Endothelial cell of umbilical vein (primary cell): Measurements from ENCODE around the gene AKT1. TPM values are rescaled to one million over a fixed set of nuclear protein-coding genes. Genes with fewer than 3 reads are reported as not detected.

Experiments
- BruUV-seq: library from RNA; stranded (reverse); fragments of 400-500 nt; replicated peaks from 2 replicates; lab custom pipeline; 2021; lab: Mats Ljungman, UMichigan
- CTCF ChIA-PET: fragments of 300-600, 350-600 bp; sonication (Branson Sonifier 250); formaldehyde crosslinking; loops from one replicate; lab custom pipeline; 2021; ENCODE audit warnings: antibody characterized with exemption, inconsistent platforms; lab: Charles Lee
- POLR2A ChIA-PET: fragments of 300-600, 350-600 bp; sonication (Branson Sonifier 250); formaldehyde crosslinking; loops from one replicate; lab custom pipeline; 2021; ENCODE audit warnings: antibody characterized with exemption, inconsistent platforms; lab: Charles Lee
- DNase-seq: peaks from one replicate; pipeline ENCODE4 v3.0.0-alpha.2; 2011; ENCODE audit warnings: low read depth, low spot score
- FAIRE-seq: peaks from 2 replicates; lab custom pipeline; 2011; peaks lifted over from hg19 to GRCh38; lab: Jason Lieb, UNC
- H2AFZ ChIP-seq: 2 replicates; pipeline ENCODE4 v1.6.0; 2012; ENCODE audit warnings: low read depth, low read length, control low read depth, inconsistent platforms
- H3K27ac ChIP-seq: 2 replicates; pipeline ENCODE4 v1.5.1; 2011; ENCODE audit warnings: low read depth, mild to moderate bottlenecking, control low read depth, low read length, moderate library complexity; ENCODE audit not compliant: insufficient read depth
- H3K27me3 ChIP-seq, 2 experiments: 2 replicates each; pipeline versions ENCODE4 v1.6.0 to v1.6.1; 2011; ENCODE audit warnings: low read length in 2 of 2, mixed read lengths in 1 of 2; ENCODE audit not compliant: control insufficient read depth in 2 of 2, insufficient read depth in 2 of 2
- H3K36me3 ChIP-seq, 2 experiments: 2 replicates in 1 of 2; 3 replicates in 1 of 2; pipeline ENCODE4 v1.5.1; 2011; ENCODE audit warnings: low read length in 2 of 2, mild to moderate bottlenecking in 1 of 2, moderate library complexity in 1 of 2; ENCODE audit not compliant: control insufficient read depth in 2 of 2, insufficient read depth in 2 of 2; ENCODE audit errors: extremely low read depth in 1 of 2
- H3K4me1 ChIP-seq: 3 replicates; pipeline ENCODE4 v1.5.1; 2011; ENCODE audit warnings: mild to moderate bottlenecking, low read length; ENCODE audit not compliant: control insufficient read depth, insufficient read depth; ENCODE audit errors: extremely low read depth
- H3K4me2 ChIP-seq: 2 replicates; pipeline ENCODE4 v1.6.1; 2011; ENCODE audit warnings: low read length, control low read depth, mixed read lengths; ENCODE audit not compliant: insufficient read depth
- H3K4me3 ChIP-seq, 3 experiments: fragments of 200-600 bp in 1 of 3; sonication (generic), shearing (Covaris generic) in 1 of 3; replicated peaks in 1 of 3; 2 replicates each; pipeline ENCODE4 v1.5.1; 2011 to 2016; ENCODE audit warnings: control low read depth in 3 of 3, low read length in 3 of 3, mild to moderate bottlenecking in 2 of 3, inconsistent platforms in 1 of 3, low read depth in 1 of 3, moderate library complexity in 1 of 3; ENCODE audit not compliant: insufficient read depth in 1 of 3
- H3K79me2 ChIP-seq: 2 replicates; pipeline ENCODE4 v1.6.0; 2012; ENCODE audit warnings: low read length, inconsistent platforms; ENCODE audit not compliant: control insufficient read depth, insufficient read depth
- H3K9ac ChIP-seq: replicated peaks from 2 replicates; pipeline ENCODE3; 2011; ENCODE audit warnings: low read length, control low read depth; ENCODE audit not compliant: insufficient read depth; ENCODE audit errors: extremely low read depth
- H3K9me1 ChIP-seq: replicated peaks from 3 replicates; pipeline ENCODE4 v1.6.0; 2011; ENCODE audit warnings: mild to moderate bottlenecking, low read length; ENCODE audit not compliant: control insufficient read depth, insufficient read depth; ENCODE audit errors: extremely low read depth
- H3K9me3 ChIP-seq: replicated peaks from 2 replicates; pipeline ENCODE4 v1.5.1; 2012; ENCODE audit warnings: low read length, inconsistent platforms; ENCODE audit not compliant: control insufficient read depth, insufficient read depth
- H4K20me1 ChIP-seq: replicated peaks from 2 replicates; pipeline ENCODE3; 2011; ENCODE audit warnings: mild to moderate bottlenecking, low read length; ENCODE audit not compliant: control insufficient read depth, insufficient read depth; ENCODE audit errors: extremely low read depth
- CTCF ChIP-seq, 2 donors: IDR thresholded peaks; 1 replicate in 1 of 2; 2 replicates in 1 of 2; pipeline ENCODE4 v1.5.1; 2011; ENCODE audit warnings: low read length in 2 of 2, mild to moderate bottlenecking in 2 of 2, moderate library complexity in 2 of 2, control low read depth in 1 of 2, inconsistent platforms in 1 of 2, low read depth in 1 of 2; ENCODE audit not compliant: insufficient read depth in 1 of 2; ENCODE audit errors: extremely low read depth in 1 of 2
- EZH2 ChIP-seq: IDR thresholded peaks from 2 replicates; pipeline ENCODE4 v1.6.1; 2012; ENCODE audit warnings: borderline replicate concordance, low read depth, mild to moderate bottlenecking, moderate library complexity, low read length, inconsistent platforms; ENCODE audit not compliant: severe bottlenecking
- FOS ChIP-seq: IDR thresholded peaks from 2 replicates; pipeline ENCODE4 v1.6.1; 2011; ENCODE audit warnings: mild to moderate bottlenecking, low read length, moderate library complexity, borderline replicate concordance; ENCODE audit not compliant: insufficient read depth
- GATA2 ChIP-seq: IDR thresholded peaks from 2 replicates; pipeline ENCODE4 v1.7.0; 2011; ENCODE audit warnings: low read depth, mild to moderate bottlenecking, moderate library complexity, mixed read lengths, low read length; ENCODE audit not compliant: insufficient read length, insufficient read depth
- JUN ChIP-seq: IDR thresholded peaks from 2 replicates; pipeline ENCODE4 v1.6.1; 2011; ENCODE audit warnings: borderline replicate concordance, low read depth; ENCODE audit not compliant: insufficient read length, insufficient read depth
- MYC ChIP-seq: IDR thresholded peaks from one replicate; pipeline ENCODE4 v1.6.1; 2011; ENCODE audit warnings: mild to moderate bottlenecking, low read depth, low read length
- POLR2A ChIP-seq: IDR thresholded peaks from 2 replicates; pipeline ENCODE4 v1.6.1; 2012; ENCODE audit warnings: low read depth, mild to moderate bottlenecking, control low read depth, low read length
- POLR2AphosphoS5 ChIP-seq: IDR thresholded peaks from 2 replicates; pipeline ENCODE4 v1.6.1; 2012; ENCODE audit warnings: low read depth, mild to moderate bottlenecking, control low read depth, low read length, moderate library complexity; ENCODE audit not compliant: insufficient read depth
- dilution Hi-C: fragments of 300-500 bp; cut with MboI; formaldehyde crosslinking; loops from one replicate; pipeline ENCODE4 v1.15.0; 2019; ENCODE audit warnings: low sequenced_read_pairs; ENCODE audit not compliant: extremely low pct_ligation_motif_present
- intact Hi-C: fragments of 100-400 bp; cut with micrococcal nuclease; formaldehyde crosslinking; loops from one replicate; pipeline ENCODE4 v1.10.0; 2022
- polyA plus RNA-seq, 4 experiments: library from polyadenylated mRNA; depleted of rRNA in 3 of 4; stranded (reverse) in 3 of 4; unstranded in 1 of 4; fragments of >200 nt; gene quantifications; 2 replicates each; pipeline versions ENCODE4 v1.2.1 to v1.2.3, GENCODE V29; 2011 to 2012; ENCODE audit warnings: missing spikeins in 1 of 4
- total RNA-seq: library from RNA; stranded (reverse); gene quantifications from 2 replicates; pipeline ENCODE4 v1.2.3, GENCODE V29; 2021
- TF ChIP-seq, protein P1 (sequence below): IDR thresholded peaks from 2 replicates; pipeline ENCODE4 v1.6.1; 2011; ENCODE audit not compliant: insufficient read depth, insufficient read length

Gene AKT1
- total and polyA plus RNA-seq, 2 donors (not counting 3 experiments of a cell fraction or from before 2014, with no cell fraction given), result 177 to 191 TPM

- POLR2A ChIA-PET, result no interaction called here
- dilution Hi-C loops (no loop called here), intact Hi-C loops (no loop called here)
- no peaks in the 10 kb centered on the region for H3K9me1 ChIP-seq
- no peak overlapping the region for H3K9ac ChIP-seq
- CTCF ChIA-PET, result interaction anchor here (1.0 kb wide), 1 partner anchor 92 kb away, joined by 3 read pairs; no protein-coding TSS in a partner anchor
- H3K4me1 ChIP-seq, result peaks cover 8% of the 10 kb centered on the region
- H3K27ac ChIP-seq, result no peak overlapping the region
- FAIRE-seq, result no peak
- no peak overlapping the region for H2AFZ ChIP-seq
- no TSS peak for BruUV-seq
- no peaks in the 10 kb centered on the region for H3K36me3 ChIP-seq
- H3K9me3 ChIP-seq, result no peaks in the 10 kb centered on the region
- H3K4me3 ChIP-seq, result no peak overlapping the region
- DNase-seq, result no peak
- TF ChIP-seq POLR2A (no peak), GATA2 (no peak), CTCF (IDR thresholded peaks at IDR 0.05; ENCODE audit: extremely low read depth in 1 of 2, insufficient read depth in 1 of 2, low read depth in 1 of 2, low read length in 2 of 2) (no peak), FOS (no peak), POLR2AphosphoS5 (no peak), MYC (no peak), EZH2 (no peak), JUN (no peak)
- TF ChIP-seq, protein P1, sequence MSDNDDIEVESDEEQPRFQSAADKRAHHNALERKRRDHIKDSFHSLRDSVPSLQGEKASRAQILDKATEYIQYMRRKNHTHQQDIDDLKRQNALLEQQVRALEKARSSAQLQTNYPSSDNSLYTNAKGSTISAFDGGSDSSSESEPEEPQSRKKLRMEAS, result no peak
- no peaks in the 10 kb centered on the region for H4K20me1 ChIP-seq
- H3K27me3 ChIP-seq, result no peaks in the 10 kb centered on the region
- H3K79me2 ChIP-seq, result no peaks in the 10 kb centered on the region
- no peak overlapping the region for H3K4me2 ChIP-seq
Measured at GRCh38 chr14:104728631-104729030, 66.9 kb downstream of the AKT1 start.
